ENCODE data around the gene ARID2.

- TF ChIP-seq CHD2 (IDR thresholded peaks at IDR 0.05; ENCODE audit: borderline replicate concordance, low read depth, low read length) (no peak), ATF3 (IDR thresholded peaks at IDR 0.05; ENCODE audit: borderline replicate concordance, extremely low read depth, low read depth, low read length) (no peak), POLR2A (IDR thresholded peaks at IDR 0.05; ENCODE audit: low read depth, low read length) (no peak), CTCF (IDR thresholded peaks at IDR 0.05 in 2 of 3, conservative IDR thresholded peaks at IDR 0.05 in 1 of 3; ENCODE audit: control insufficient read depth in 2 of 3, extremely low read depth in 1 of 3, insufficient read depth in 1 of 3, low read depth in 3 of 3, low read length in 3 of 3) (no peak), TAF1 (IDR thresholded peaks at IDR 0.05; ENCODE audit: borderline replicate concordance, low read depth, low read length) (no peak), E2F4 (IDR thresholded peaks at IDR 0.05; ENCODE audit: low read depth, low read length) (no peak), USF2 (IDR thresholded peaks at IDR 0.05; ENCODE audit: borderline replicate concordance, low read depth, low read length) (no peak)
These were observed 204.0 kb downstream of the ARID2 start for GRCh38 chr12:45933504-45933903.
